ENCODE measurements around the gene PEDS1.

The PEDS1 gene

DNA sequence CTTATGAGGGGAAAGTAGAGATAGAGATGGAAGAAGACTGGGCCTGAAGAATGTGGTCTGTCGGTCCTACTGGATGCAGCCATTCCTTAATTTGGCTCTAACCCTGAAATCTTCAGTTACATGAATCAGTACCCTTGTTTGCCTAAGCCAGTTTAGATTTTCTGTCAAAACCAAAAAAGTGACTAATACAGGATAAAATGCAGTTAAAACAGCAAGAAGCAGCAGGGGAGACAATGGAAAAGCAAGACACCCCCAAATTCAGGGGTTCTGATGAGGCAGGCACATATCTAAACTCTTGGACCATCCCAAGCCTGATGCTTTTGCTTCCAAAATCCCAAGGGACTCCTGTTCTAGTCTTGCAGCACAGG is 23.2 kb downstream of the PEDS1 start:
- no peak for DNase-seq

DNA sequence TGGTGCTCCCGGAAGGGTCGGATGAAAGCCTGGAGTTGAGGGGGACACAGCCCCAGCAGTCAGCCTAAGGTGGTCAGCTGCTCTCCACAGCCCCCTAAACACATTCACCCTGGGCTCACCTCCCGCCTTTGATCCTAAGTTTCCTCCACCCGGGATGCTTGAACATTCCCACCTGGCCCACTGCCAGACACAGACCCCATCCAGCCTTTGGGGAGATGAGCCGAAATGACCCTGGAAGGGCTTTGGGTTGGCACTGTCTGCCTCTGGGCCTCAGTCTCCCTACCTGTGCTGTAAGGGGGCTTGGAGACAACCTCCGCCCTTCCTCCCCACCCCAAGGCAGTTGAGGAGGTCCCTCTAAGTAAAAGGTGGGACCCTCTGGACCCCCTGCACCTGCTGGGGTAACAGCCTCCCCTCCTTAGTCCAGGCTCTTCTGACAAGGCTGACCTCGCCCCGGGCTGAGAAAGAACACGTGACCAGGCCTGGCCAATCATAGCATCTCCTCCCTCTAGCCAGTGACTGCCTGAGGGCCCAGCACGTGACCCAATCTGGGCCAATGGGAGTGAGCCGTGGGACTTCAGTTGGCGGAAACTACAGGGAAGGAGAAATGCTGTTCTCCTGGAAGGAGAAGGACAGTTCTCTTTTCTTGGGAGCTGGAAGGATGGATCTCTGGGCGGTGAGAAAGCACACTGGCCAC is 23.7 kb downstream of the PEDS1 start:
- DNase-seq = no peak

DNA sequence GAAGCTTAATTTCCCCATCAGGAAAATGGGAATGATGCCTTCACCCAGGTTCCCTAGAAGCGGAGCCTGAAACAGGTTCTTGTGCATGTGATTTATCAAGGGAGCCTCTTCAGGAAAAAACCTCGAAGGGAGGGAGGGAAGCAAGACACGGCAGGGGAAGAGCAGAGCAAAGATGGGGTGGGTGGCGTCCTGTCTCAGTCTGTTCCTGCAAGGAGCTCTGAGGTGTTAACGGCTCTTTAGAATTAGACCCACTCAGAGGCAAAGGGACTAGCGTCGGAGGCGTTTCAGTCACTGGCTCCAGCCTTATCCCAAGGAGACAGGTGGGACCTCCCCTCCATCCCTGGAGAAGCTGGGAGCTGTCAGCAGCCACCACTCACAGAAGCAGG is 25.0 kb downstream of the PEDS1 start:
- no peak for DNase-seq

DNA sequence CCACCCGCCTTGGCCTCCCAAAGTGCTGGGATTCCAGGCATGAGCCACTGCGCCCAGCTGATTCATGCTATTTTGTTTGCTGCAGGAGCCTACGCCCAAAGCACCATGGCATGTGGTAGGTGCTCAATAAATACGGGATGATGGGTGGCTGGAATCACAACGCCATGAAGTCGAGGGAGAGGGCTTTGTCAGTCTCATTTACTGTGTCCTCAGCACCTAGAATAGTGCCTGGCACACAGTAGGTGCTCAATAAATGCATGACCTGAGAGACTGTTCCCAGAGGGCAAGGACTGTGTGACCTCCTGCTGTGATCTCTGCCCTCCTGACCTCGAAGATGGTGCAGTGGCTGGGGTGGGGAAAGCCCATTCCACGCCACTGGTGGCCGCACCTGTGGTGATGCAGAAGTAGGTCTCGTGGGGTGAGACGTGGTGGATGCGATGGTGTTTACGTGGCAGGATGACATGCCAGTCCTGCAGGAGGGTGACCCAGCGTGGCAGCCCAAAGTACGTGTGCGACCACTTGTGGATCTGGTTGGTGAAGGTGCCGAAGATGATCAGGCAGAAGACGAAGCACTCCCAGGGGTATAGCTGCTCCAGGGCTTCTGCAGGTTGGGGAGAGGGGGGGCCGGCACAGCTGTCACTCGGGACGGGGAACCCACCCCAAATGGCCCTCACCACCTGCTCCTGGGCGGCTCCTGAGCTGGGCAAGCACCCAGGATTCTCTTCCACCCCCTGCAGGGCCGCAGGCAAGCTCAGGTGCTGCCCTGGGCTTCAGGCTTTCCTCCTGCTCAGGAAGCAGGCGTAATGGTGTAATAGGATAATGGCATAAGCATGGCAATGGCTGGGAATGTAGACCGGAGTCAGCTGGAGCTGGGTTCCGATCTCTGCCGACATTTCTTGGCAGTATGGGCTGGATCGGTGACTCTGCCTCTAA is 25.7 kb downstream of the PEDS1 start:
- DNase-seq = no peak

DNA sequence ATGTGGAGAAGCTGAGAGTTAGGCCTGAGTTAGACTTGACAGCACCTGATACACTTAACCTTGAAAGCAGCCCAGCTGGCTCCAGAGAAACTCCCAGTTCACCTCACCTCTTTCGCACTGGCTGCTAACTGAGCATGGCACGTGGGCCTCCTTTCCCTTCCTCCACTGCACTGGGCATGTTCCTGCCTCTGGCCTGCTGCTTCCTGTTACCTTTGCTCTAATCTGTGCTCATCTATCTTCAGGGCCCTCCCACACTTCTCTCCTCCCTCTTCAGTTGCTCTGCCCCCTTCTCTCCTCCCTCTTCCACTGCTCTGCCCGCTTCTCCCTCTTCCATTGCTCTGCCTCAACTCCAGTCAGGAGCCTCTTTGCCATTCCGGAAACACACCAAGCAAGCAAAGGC is 26.9 kb downstream of the PEDS1 start:
- DNase-seq = no peak

DNA sequence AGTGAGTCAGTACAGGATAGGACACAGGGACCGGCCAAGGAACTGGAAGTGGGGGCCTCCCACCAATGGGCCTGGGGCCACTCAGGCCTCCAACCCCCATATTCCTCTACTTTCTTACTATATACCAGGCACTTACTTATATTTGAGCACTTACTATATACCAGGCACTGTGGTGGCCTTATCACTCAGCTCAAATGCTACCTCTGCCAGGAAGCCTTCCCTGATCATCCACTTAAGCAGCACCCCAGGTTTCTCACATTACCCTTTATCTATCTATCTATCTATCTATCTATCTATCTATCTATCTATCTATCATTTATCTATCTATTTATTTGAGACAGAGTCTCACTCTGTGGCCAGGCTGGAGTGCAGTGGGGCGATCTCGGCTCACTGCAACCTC is 28.2 kb downstream of the PEDS1 start:
- DNase-seq = no peak

DNA sequence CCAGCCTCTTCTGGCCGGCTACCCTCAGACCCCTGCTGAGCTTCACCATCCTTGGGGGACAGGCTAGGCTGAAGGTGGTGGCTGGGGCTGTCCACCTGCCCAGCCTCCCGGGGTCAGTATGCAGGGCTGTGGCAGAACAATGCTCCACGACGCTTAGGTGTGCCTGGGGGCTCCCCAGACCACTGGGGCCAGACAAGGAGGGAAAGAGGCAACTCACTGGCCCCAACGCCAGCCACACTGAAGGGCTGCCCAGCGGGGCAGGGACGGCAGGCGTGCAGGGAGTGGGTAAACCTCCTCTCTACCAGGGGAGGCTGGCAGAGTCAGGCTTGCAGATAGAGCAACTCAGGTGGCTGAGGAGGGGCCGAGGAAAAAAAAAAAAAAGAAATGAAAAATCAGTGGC is 29.0 kb downstream of the PEDS1 start:
- DNase-seq = no peak

DNA sequence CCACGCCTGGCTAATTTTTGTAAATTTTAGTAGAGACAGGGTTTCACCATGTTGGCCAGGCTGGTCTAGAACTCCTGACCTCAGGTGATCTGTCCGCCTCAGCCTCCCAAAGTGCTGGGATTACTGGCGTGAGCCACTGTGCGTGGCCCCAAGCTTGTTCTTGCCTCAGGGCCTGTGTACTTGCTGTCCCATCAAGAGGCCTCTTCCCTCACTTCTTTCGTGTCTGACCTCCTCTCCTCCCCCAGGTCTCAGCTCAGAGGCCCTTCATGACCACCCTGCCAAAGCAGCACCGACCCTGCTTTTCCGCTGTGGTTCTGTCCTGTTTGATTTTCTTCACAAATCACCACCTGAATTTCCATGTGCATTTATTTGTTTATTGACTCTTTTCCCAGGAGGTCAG is 30.1 kb downstream of the PEDS1 start:
- no peak for DNase-seq

DNA sequence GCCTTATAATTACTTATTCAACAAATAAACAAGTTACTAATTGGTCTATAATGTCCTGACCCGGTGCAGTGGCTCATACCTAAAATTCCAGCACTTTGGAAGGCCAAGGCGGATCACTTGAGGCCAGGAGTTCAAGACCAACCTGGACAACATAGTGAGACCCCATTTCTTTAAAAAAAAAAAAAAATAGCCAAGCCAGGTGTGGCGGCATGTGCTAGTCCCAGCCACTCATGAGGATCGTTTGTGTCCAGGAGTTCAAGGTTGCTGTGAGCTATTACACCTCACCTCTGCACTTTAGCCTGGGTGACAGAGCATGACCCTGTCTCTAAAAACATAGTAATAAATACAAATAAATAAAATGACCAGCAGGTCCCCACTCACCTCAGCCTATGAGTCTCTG is 30.8 kb downstream of the PEDS1 start:
- DNase-seq = no peak

DNA sequence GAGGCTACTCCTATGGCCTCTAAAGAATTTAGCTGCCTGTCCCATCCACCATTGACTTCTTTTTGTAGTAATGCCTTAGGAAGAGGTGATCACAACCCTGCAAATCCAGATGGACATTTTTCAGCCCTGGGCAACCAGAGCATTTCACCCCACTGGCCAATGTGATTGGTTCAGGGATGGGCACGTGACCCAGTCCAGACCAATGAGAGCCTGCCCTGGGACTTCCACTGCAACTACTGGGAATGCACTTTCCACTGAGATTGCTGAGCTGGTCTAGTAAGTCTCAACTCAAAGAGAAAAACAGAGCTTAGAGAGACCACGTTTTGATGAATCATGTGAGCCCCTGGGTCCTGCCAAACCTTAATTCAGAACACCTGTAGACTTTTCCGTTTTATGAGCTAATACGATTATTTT is 31.7 kb downstream of the PEDS1 start:
- no peak for DNase-seq

DNA sequence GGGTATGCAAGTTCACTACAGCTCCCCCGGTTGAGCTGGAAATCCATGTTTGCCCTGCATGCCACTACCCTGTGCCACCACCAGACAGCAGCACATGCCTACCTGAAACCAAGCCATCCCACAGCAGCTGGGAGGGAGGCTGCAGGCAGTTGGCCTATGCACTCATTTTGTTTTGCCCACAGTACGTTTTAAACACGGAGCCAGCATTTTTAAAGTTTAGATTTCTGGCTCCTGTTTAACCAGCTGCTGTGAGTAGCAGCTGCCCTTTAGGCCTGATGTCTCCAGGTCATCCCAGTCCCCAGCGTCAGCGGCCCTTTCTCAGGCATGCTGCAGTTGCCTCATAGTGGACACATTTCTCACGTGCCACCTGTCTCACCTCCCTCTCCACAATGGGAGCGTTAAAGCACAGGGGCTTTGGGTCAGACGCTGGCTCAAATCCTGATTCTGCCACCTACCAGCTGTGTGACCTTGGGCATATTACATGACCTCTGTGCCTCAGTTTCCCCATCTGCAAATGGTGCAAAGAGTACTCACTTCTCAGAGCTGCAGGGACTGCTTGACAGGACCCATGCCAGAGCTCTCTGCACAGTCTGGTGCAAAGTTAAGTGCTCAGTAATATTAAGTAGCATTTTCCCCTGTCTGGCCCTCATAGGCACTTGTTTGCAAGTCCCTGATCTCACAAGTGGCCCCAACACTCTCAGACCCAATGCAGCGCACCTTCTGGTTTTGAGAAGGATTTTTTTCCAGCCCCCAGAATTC is 32.4 kb downstream of the PEDS1 start:
- DNase-seq = peak; percentile 55

DNA sequence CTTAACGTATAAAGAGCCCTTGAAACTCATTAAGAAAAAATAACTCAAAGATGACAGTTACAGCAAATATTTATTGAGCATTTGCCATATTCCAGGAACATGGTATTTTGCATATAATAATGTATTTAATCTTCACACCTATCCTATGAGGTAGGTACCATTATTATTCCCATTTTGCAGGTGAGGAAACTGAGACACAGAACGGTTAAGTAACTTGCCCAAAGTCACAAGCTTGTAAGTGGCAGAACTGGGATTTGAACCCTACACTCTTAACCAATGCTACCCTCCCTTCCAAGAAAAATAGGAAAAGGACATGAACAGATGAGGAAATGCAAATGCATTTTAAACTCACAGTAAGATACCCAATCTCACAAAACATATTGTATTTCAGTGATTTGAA is 35.3 kb downstream of the PEDS1 start:
- DNase-seq = no peak

DNA sequence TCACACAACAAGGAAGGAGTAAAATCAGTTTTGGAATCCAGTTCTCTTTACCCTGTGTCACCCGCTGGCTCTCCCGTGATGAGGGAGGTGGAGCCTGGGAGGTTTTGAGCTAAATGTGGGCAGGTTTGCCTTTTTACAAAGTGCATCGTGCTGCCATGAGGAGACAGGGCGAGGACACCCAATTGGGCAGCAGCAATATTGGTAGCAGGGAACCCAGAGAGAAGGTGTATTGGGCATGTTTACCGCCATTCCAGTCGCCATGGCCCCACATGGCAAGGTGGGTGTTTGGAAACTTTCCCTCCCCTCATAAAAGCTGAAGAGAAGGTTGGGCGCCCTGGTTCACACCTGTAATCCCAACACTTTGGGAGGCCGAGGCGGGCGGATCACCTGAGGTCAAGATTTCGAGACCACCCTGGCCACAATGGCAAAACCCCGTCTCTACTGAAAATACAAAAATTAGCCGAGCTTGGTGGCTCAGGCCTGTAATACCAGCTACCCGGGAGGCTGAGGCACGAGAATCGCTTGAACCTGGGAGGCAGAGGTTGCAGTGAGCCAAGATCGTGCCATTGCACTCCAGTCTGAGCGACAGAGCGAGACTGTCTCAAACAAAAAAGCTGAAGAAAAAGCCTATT is 37.0 kb downstream of the PEDS1 start:
- no peak for DNase-seq

DNA sequence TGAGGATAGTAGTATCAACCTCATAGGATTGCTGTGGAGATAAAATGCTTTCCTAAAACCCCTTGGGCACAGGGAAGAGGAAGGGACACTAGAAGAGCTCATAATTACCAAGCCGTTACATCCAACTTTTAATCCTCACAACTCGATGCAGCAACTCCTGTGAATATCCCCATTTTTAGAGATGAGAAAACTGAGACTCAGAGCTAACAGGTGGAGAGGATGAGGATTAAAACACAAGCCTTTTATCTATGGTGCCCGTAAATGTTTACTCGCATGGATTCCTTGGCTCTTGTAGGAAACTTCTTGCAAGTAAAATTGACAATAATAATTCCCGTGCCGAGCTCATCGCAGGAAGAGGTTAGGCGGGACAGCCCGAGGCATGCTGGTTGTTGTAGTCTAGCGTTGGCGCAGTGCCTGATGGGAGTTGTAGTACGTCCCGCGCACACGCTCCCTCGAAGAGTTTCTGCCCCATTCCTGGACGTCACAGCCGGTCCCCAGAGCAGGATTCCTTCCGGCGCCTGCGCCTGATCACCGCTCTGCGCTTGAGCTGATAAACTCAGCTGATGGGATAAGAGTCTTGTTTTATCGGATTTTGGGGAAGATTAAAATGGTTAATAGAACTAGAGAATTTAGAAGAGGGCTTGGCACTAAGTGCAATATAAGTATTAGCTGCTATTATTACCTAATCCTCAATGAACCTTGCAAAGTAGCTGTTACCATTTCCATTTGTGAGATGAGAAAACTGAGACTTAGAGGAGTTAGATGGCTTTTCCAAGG is 37.7 kb downstream of the PEDS1 start:
- peak; percentile 95 for DNase-seq

DNA sequence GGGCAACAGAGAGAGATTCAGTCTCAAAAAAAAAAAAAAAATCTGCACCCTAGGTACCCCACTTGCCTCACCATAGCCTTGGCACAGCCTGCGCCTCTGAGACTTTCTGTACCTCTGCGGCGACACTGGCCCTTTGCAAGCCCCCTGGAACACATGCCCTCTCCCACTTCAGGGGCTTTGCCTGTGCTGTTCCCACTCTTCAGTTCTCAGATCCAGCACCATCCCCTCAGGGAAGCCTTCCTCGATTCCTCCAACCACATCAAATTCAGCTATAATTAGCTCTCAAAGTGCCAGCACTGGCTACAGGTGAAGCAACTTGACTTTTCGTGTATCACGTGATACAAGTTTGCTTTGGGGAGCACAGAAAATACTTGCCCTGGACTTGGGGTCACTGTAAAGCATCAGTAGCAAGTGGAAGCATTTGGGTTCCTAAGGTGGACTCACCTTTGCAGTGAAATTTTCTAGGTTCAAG is 38.4 kb downstream of the PEDS1 start:
- DNase-seq = no peak

DNA sequence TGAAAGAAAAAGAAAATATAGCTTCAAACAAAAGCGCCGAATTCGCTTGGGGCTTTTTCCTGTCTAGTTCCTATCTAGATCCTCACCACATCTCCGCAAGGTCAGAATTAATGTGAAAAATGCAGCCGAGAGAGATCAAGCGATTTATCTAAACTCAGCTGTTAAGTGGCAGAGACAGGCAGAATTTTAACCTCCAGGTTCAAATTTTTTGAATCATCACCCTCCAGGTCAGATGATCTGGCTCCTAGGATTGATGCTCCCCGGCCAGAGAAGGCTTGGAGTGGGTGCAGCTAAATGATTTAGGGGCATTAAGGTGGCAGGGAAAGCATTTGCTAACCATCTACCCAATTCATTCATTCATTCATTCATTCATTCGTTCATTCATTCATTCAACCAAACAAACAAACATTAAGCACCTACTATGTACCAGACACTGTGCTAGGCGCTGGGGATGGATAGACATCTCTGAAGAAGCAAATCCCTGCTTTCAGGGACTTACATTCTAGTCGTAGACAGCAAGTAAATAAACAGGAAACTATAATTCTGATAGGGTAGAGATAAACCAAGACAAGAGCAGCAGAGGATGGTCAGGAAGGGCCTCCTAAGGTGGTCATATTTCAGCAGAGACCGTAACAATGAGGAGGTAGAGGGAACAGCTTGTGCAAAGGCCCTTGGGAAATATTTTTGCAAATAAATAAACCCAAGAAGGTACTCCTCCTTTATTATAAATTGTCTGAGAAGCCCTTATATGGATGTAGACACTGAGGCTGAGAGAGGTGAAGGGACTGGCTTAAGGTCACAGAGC is 39.9 kb downstream of the PEDS1 start:
- no peak for DNase-seq

DNA sequence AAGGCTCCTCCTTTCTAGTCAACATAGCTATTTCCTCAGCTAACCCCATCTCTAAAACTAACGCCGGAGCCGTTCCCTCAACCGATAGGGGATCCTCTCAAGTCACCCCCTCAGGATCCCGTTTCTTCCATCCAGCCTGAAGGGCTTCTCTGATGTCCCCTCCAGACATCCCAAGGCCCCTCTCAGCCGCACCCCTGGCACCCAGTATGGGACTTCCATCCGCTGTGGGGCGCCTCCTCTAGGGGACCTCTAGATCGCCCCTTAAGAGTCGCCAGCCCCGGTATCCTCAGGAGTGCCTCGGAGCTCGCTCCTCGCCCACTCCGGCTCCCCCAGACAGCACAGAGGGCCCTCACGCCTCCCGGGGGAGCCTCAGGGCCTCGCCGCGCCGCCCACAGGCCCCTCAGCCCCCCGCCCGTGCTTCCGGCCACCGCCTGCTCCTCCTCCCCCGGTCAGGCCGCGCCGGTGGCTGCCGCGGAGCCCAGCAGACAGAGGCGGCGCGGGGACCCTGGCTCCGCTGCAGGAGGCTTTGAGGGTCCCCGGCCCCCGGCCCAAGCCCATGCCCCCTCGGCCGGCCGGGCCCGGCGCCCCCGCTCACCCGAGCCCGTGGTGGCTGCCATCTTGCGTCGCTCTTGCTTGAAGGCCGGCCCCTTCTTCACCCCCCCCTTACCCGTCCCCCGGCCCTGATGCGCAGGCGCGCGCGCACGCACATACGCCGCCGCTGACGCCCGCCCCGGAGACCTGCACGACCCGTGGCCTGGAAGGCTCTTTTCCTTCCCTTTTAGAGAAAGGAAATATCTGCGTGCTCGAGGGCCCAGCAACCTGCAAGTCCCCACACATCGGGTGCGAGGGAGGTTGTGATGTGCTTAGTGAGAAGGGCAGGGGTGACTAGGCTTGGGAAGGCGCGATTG is 40.8 kb downstream of the PEDS1 start, which contains the start of gene UBE2V1:
Gene UBE2V1, minus strand, starts transcription at position 639 of the 908 bp plus-strand sequence. Its CDS starts 22 bp downstream, at position 617.
- peak; percentile 80 for DNase-seq

DNA sequence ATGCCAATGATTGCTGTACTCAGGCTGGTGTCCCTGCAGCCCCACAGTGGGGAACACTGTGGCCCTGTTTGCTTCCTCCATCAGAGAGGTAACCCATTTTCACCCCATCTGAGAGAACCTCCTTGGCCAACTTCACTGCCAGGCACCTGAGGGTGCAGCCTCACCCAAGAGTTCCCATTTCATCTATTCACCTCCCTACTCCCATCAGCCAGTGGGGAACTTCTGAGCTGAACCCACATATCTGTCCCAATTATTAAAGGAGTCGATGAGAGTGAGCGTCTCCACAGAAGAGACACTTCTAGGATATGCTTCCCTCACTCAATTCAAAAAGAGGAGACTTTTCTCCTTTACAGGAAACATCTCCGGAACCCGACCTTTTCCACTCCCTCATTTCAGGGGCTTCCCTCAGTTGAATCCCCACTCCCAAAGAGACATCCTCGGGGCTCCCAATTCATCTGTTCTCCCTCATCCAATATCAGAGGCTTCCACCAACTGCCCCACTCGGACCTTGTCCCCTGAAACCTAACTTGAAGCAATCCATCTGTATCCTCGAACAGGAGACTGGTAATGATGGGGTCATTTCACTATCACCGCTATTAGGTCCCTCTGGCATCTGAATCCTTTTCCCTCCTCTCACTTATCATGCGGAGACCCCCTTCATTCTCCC is 41.6 kb downstream of the PEDS1 start:
- no peak for DNase-seq

DNA sequence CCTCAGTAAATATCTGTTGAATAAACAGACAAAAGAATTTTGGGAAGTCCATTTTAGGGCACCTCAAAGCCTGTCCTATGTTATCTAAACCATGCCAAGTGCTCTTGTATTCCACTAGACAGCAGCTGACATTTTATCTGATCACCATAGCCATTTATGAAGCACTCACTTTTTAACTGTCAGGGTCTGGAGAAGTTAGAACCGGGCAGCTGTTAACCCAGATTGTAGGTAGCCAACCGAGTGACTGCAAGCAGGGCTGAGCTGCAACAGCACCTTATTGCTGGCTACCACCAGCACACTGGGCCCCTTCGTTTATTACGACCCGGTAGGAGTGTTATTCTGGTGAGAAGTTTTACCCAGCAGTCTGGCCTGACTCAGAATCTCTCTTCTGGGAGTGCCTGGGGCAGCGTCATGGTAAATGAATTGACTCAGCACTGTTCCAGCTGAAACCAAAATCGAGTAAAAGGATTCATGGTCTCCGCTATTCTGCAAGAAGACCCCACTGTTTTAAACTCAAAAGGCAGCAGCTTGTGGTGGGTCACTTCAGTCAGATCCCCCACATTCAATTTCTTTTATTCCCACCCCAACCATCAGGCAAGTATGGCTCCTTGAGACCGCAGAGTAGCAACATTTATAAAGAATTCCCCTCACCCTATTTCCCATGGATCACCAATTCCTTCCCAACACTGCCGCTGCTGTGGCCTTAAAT is 42.2 kb downstream of the PEDS1 start:
- DNase-seq = no peak

Measured in NCI-H1105 treated with DMSO at 0.1 percent for 48 hours (cell line).